Epidermal melanocyte (primary cell): ENCODE data around the gene SPATA20.

Source experiments
- DNase-seq: peaks from one replicate; pipeline ENCODE4 v3.0.0; 2011; ENCODE audit warnings: low spot score; ENCODE audit not compliant: insufficient read length

Gene SPATA20

GRCh38 chr17:50557630-50558029 is 10.7 kb downstream of the SPATA20 start:
- no peak for DNase-seq

DNA sequence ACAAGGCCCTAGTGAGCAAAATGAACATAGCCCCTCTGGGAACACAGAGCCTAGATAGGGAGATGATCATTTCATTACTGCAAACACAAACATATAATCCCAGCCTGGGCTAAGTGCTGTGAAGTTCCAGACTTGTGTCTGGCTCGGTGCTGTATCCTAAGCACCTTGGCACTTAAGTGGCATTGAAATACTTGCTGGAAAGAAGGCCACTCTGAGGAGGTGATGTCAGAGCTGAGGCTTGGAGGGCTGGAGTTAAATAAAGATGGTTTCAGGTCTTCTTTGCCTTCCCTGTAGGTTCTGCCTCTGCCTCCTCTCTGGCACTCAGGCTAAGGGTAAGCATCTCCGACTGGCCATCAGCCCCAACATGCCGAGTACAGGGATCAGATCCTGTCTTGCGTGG is 11.1 kb downstream of the SPATA20 start:
- no peak for DNase-seq

DNA sequence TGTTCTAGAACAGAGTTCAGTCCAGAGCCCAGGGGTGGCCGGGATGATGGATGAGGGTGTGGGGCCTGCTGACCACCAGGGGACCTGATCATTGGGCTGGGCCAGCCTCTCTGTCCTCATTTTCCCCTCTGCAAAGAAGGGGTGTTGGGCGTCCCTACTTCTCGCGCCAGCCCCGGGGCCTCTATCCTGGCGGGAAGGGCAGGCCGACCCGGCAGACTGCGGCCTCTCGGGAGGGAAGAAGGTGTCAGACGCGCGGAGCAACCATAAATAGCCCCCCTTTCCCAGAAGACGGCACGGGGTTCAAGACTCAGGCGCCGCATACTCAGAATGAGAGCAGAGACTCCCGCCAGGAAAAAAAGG is 11.6 kb downstream of the SPATA20 start:
- no peak for DNase-seq

DNA sequence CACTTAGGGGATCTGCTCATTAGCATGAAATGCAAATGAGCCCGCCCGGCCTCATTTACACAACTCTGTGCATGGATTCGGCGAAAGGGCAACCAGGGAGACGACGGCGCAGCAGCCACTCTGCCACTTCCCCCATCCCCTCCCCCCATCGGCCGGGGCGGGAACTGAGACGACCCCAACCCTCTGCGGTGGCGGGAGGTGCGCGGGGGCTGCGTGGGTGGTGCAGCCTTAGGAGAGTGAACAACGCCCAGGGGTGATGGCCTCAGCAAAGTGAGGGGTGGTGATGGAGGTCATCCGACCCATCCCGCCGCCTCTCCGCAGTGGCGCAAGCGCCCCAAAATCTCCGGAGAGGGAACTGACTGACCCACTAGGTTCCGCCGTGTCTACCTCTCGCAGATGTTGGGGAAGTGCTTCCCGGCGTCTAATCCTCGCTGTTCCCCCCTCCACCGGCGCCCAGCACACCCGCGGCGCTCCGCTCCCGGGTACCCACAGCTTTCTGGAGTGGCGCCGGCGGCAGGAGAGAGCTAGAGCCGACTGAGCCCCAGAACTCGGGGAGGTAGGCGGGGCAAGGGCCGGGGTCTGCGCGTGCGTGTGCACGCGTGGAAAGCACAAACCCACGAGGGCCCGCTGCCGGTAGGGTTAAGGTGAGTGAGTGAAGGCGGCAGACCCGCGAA is 12.1 kb downstream of the SPATA20 start:
- no peak for DNase-seq

DNA sequence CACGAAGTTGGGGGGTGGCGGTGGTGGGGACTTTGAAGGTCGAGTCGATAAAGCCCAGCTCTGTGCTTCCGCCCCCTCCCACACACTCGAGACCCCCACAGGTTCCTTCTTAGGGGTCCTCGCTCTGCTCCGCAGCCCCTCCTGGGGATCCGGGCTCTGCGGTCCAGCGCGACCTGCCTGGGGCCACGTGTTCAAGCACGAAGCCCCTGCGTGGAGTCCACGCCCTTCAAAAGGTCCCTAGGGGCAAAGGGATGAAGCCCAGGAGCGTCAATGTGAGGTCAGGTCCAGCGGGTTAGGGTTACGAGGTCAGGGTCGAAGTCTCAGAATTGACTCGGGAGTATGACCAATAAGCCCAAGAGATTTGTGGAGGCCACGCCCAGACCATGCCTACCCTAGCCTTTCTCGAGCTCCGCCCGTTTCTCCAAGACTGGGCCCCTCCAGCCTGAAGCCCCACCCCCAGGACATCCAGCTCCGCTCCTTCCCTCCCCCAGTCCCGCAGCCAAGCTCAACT is 12.8 kb downstream of the SPATA20 start:
- DNase-seq: peak; percentile 66

DNA sequence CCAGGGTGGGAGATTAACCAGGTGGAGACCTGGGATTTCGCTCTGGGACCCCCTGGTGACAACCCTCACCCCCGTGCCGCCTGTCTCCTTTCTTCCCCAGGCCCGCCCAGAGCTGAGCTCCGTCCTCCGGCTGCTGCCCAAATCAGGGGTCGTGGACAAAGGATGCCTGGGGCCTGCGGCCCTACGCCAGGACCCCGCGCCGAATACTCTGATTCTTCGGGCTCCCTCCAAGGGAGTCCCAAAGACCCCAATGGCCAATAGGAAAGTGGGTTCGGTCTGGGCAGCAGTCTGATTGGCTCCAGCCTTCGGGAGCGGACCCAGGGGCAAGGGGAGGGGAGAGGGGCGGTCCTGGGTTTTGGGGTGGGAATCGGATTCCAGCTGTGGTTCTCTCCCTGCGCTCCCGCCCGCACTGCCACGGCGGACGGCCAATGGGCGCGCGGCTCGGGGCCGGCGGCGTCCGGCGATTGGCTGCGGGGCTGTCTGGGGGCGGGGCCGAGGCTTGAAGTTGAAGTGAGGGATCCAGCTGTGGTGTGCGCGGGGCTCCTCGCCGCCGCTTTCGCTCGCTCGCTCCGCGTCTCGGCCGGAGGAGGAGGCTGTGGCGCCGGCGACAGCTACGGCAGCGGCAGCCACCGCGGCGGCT is 13.3 kb downstream of the SPATA20 start, which contains the start of gene CACNA1G:
TSS of gene CACNA1G (plus strand) at position 531 of the 640 bp plus-strand sequence. CDS start 745 bp downstream, outside the sequence.
- DNase-seq: peak; percentile 97

DNA sequence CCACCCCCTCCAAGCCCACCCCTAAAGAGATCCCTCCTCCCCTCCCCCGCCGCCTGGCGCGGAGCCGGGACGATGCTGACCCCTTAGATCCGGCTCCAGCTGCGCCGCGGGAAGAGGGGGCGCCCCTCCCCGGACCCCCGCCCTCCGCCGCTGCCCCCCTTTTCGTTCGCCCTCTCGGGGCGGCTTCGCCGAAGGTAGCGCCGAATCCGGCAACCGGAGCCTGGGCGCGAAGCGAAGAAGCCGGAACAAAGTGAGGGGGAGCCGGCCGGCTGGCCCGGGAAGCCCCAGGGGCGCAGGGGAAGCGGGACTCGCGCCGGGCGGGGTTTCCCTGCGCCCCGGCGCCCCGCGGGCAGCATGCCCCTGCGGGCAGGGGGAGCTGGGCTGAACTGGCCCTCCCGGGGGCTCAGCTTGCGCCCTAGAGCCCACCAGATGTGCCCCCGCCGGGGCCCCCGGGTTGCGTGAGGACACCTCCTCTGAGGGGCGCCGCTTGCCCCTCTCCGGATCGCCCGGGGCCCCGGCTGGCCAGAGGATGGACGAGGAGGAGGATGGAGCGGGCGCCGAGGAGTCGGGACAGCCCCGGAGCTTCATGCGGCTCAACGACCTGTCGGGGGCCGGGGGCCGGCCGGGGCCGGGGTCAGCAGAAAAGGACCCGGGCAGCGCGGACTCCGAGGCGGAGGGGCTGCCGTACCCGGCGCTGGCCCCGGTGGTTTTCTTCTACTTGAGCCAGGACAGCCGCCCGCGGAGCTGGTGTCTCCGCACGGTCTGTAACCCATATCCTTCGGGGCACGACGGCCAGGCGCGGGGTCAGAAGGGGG is 14.2 kb downstream of the SPATA20 start:
- no peak for DNase-seq

GRCh38 chr17:50561746-50562141 is 14.8 kb downstream of the SPATA20 start:
- DNase-seq: no peak

DNA sequence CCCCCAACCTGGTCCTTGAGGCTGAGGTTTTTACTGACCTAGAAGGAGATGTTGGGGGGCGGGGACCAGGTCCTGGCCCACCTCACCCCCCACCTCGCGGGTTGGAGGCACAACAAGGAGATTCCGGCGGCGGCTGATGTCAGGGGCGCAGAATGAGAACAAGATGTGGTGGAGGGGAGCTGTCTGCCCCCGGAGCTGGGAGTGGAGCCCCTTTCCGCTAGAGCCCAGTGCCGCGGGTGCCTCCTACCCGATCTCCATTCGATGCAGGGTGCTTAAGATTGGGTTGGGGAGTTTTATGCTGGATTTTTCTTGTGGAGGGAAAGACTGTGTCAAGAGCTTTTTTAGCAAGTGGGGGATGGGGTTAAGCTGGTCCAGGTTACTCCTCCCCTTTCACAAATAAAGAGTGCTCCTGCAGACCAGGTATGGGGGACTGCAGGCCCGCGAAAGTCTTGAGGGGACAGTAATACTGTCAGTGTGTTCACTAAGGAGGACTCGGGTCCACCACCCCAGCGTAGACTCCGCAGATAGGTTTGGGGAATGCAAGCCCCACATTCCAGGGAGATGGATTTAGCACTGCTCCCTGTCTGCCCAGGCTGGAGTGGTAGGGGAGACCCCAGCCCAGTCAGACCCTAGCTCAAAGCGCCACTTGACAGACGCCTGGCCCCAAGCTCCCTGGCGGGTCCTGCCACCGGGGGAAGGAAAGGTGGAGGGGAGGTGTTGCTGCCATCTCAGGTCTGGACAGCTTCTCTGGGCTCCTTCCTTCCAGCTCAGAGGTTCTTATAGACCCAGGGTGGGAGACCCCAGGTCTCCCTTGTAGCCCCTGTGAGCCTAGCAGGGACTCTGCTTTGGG is 15.5 kb downstream of the SPATA20 start:
- DNase-seq: no peak

- DNase-seq: no peak
These were observed 16.1 kb downstream of the SPATA20 start for GRCh38 chr17:50563092-50563511.

DNA sequence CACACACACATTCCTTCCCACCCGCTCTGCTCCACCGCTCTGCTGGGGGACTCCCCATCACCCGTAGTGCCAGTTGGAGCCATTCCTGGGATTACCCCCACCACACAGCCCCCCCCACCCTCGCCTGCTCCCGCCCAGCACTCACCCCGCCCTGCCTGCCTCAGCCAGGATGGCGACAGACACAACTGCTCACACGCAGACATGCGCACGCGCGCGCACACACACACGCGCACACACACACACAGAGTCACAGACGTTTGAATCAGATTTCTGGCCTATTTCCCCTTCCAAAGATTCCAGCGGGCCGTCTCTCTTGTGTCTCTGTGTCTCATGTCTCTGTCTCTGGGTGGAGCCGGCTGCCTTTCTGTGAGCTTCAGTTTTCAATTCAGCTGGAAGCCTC is 17.9 kb downstream of the SPATA20 start:
- DNase-seq: peak; percentile 59

GRCh38 chr17:50565402-50566350 is 18.7 kb downstream of the SPATA20 start:
- DNase-seq: no peak

DNA sequence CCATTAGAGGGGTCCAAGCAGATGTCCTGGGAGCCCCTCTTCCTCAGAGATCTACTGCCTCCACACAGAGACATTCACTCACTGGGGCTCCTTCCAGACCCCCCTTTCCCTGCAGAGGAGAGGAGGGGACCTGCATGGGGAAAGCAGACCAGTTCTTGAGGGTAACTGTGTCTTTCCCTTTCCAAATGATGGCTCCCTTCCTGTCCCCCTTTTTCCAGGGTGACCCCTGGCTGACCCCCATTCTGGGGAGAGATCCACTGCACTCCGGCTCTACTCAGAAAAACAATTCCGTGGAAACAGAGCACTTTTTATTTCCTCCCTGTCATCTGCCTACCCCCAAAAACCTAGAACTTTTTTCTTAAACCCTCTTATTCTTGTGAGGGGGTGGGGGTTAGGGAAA is 19.9 kb downstream of the SPATA20 start:
- no peak for DNase-seq

DNA sequence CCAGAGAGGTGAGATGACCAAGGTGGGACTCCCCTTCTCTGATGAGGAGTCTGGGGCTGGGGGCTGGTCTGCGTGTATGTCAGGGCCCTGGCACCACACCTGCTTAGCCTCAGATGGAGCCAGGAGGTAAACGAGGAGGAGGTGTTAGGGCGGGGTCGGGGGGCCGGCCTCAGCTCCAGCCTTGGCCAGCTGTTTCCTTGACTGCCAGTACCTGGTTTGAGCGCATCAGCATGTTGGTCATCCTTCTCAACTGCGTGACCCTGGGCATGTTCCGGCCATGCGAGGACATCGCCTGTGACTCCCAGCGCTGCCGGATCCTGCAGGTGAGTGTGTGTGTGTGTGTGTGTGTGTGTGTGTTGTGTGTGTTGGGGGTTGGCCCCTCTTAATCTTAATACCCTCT is 21.7 kb downstream of the SPATA20 start:
- no peak for DNase-seq

- DNase-seq: no peak
These were observed 22.6 kb downstream of the SPATA20 start for GRCh38 chr17:50569592-50569991.

- DNase-seq: no peak
These were observed 23.1 kb downstream of the SPATA20 start for GRCh38 chr17:50570032-50570431.

DNA sequence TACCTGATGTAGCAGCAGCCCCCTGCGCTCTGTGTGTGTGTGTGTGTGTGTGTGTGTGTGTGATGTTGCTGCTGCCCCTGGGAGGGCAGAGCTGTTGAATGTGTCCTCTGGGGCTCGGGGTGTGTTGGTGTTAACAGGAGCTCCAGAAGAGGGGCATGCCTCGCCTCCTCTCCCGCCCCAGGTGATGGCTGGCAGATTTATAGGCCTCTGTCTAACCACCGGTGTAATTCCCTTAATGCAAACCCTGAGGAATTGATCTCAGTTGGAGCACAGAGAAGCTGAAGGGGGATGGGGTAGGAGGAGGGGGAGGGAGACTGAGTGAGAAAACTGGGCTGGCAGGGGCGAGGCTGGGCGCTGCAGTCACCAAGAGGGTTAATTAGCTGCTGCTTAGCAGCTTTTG is 23.6 kb downstream of the SPATA20 start:
- no peak for DNase-seq

GRCh38 chr17:50571681-50572080 is 24.7 kb downstream of the SPATA20 start:
- no peak for DNase-seq

GRCh38 chr17:50572541-50572940 is 25.6 kb downstream of the SPATA20 start:
- DNase-seq: no peak
